ENCODE measurements around the gene POMGNT2.
"Not testable (repeated sequence)": the region's sequence is repeated elsewhere in the genome, so short reads cannot be mapped to it uniquely, and the experiment has no call there.

The POMGNT2 gene

GRCh38 chr3:43055806-43056770 lies 49.8 kb downstream of the POMGNT2 start:
- Histone ChIP-seq H3K36me3 (ENCODE audit: control insufficient read depth in 1 of 2, insufficient read depth in 2 of 2, low read length in 2 of 2) (peaks cover 0 to 10% of the 10 kb centered on the region in 2 donors), H3K27ac (ENCODE audit: low read length) (no peak overlapping the region), H3K4me3 (ENCODE audit: low read depth in 1 of 2, low read length in 2 of 2) (no peak overlapping the region), H3K4me1 (ENCODE audit: control insufficient read depth in 1 of 2, insufficient read depth in 2 of 2, low read length in 2 of 2) (no peaks in the 10 kb centered on the region), H3K27me3 (ENCODE audit: low read depth, low read length) (no peaks in the 10 kb centered on the region), H3K9me3 (ENCODE audit: control insufficient read depth in 1 of 2, low read length in 2 of 2) (peaks cover 0 to 4% of the 10 kb centered on the region in 2 donors)

- Histone ChIP-seq H3K27me3 (ENCODE audit: low read depth, low read length) (no peaks in the 10 kb centered on the region), H3K27ac (ENCODE audit: low read length) (no peak overlapping the region), H3K4me1 (ENCODE audit: control insufficient read depth in 1 of 2, insufficient read depth in 2 of 2, low read length in 2 of 2) (no peaks in the 10 kb centered on the region), H3K36me3 (ENCODE audit: control insufficient read depth in 1 of 2, insufficient read depth in 2 of 2, low read length in 2 of 2) (peaks cover 0 to 9% of the 10 kb centered on the region in 2 donors), H3K9me3 (ENCODE audit: control insufficient read depth in 1 of 2, low read length in 2 of 2) (peaks cover 0 to 4% of the 10 kb centered on the region in 2 donors), H3K4me3 (ENCODE audit: low read depth in 1 of 2, low read length in 2 of 2) (no peak overlapping the region)
These were observed 50.5 kb downstream of the POMGNT2 start for GRCh38 chr3:43055393-43055792.

GRCh38 chr3:43054754-43055153 lies 51.1 kb downstream of the POMGNT2 start:
- Histone ChIP-seq H3K9me3 (ENCODE audit: control insufficient read depth in 1 of 2, low read length in 2 of 2) (peaks cover 0 to 8% of the 10 kb centered on the region in 2 donors), H3K27ac (ENCODE audit: low read length) (no peak overlapping the region), H3K4me3 (ENCODE audit: low read depth in 1 of 2, low read length in 2 of 2) (no peak overlapping the region), H3K4me1 (ENCODE audit: control insufficient read depth in 1 of 2, insufficient read depth in 2 of 2, low read length in 2 of 2) (no peaks in the 10 kb centered on the region), H3K36me3 (ENCODE audit: control insufficient read depth in 1 of 2, insufficient read depth in 2 of 2, low read length in 2 of 2) (peaks cover 0 to 4% of the 10 kb centered on the region in 2 donors), H3K27me3 (ENCODE audit: low read depth, low read length) (no peaks in the 10 kb centered on the region)

- Histone ChIP-seq H3K4me3 (ENCODE audit: low read depth in 1 of 2, low read length in 2 of 2) (no peak overlapping the region), H3K27ac (ENCODE audit: low read length) (no peak overlapping the region), H3K36me3 (ENCODE audit: control insufficient read depth in 1 of 2, insufficient read depth in 2 of 2, low read length in 2 of 2) (peaks cover 0 to 4% of the 10 kb centered on the region in 2 donors), H3K9me3 (ENCODE audit: control insufficient read depth in 1 of 2, low read length in 2 of 2) (peaks cover 0 to 19% of the 10 kb centered on the region in 2 donors), H3K4me1 (ENCODE audit: control insufficient read depth in 1 of 2, insufficient read depth in 2 of 2, low read length in 2 of 2) (no peaks in the 10 kb centered on the region), H3K27me3 (ENCODE audit: low read depth, low read length) (no peaks in the 10 kb centered on the region)
These were observed 52.6 kb downstream of the POMGNT2 start for GRCh38 chr3:43053291-43053690.

- Histone ChIP-seq H3K4me3 (ENCODE audit: low read depth in 1 of 2, low read length in 2 of 2) (no peak overlapping the region), H3K4me1 (ENCODE audit: control insufficient read depth in 1 of 2, insufficient read depth in 2 of 2, low read length in 2 of 2) (no peaks in the 10 kb centered on the region), H3K27ac (ENCODE audit: low read length) (no peak overlapping the region), H3K36me3 (ENCODE audit: control insufficient read depth in 1 of 2, insufficient read depth in 2 of 2, low read length in 2 of 2) (no peaks in the 10 kb centered on the region), H3K9me3 (ENCODE audit: control insufficient read depth in 1 of 2, low read length in 2 of 2) (peaks cover 0 to 41% of the 10 kb centered on the region in 2 donors), H3K27me3 (ENCODE audit: low read depth, low read length) (no peaks in the 10 kb centered on the region)
These were observed 57.4 kb downstream of the POMGNT2 start for GRCh38 chr3:43048470-43048869.

- H3K4me3 ChIP-seq (ENCODE audit: low read depth in 1 of 2, low read length in 2 of 2): no peak overlapping the region
- peaks cover 0 to 41% of the 10 kb centered on the region in 2 donors for H3K9me3 ChIP-seq (ENCODE audit: control insufficient read depth in 1 of 2, low read length in 2 of 2)
- no peak overlapping the region for H3K27ac ChIP-seq (ENCODE audit: low read length)
- H3K36me3 ChIP-seq (ENCODE audit: control insufficient read depth in 1 of 2, insufficient read depth in 2 of 2, low read length in 2 of 2): no peaks in the 10 kb centered on the region
- H3K4me1 ChIP-seq (ENCODE audit: control insufficient read depth in 1 of 2, insufficient read depth in 2 of 2, low read length in 2 of 2): no peaks in the 10 kb centered on the region
- H3K27me3 ChIP-seq (ENCODE audit: low read depth, low read length): no peaks in the 10 kb centered on the region
These were observed 59.3 kb downstream of the POMGNT2 start for GRCh38 chr3:43046583-43046982.

GRCh38 chr3:43045079-43045478 lies 60.8 kb downstream of the POMGNT2 start:
- not testable (repeated sequence) for H3K36me3 ChIP-seq (ENCODE audit: control insufficient read depth in 1 of 2, insufficient read depth in 2 of 2, low read length in 2 of 2); H3K4me1 ChIP-seq (ENCODE audit: control insufficient read depth in 1 of 2, insufficient read depth in 2 of 2, low read length in 2 of 2); H3K27me3 ChIP-seq (ENCODE audit: low read depth, low read length); H3K27ac ChIP-seq (ENCODE audit: low read length)
- H3K4me3 ChIP-seq (ENCODE audit: low read depth in 1 of 2, low read length in 2 of 2): peak overlapping the region in 1 of 2 donors; percentile 8
- H3K9me3 ChIP-seq (ENCODE audit: control insufficient read depth in 1 of 2, low read length in 2 of 2): peaks cover 0 to 40% of the 10 kb centered on the region in 2 donors

DNA sequence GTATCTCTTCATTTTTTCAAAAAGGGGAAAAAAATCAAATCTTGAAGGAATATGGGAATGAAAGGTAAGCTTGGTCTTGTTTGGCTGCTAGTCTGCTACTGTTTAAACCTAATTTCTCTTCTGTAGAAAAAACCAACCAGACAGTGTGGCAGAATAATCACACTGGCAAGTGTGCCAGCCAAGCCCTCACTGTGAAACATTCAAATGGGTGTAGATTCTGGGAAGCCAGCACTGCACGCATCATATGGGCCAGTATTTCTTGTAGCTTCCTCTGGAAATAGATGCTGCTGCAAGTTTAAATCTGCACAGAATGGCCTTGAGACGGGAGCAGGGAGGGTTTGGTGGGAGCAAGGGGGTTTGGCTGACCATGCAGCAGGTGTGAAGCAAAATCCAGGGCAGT lies 62.1 kb downstream of the POMGNT2 start:
- H3K4me3 ChIP-seq (ENCODE audit: low read depth in 1 of 2, low read length in 2 of 2): peak overlapping the region in 1 of 2 donors; percentile 3
- no peaks in the 10 kb centered on the region for H3K4me1 ChIP-seq (ENCODE audit: control insufficient read depth in 1 of 2, insufficient read depth in 2 of 2, low read length in 2 of 2)
- no peak overlapping the region for H3K27ac ChIP-seq (ENCODE audit: low read length)
- H3K27me3 ChIP-seq (ENCODE audit: low read depth, low read length): no peaks in the 10 kb centered on the region
- peaks cover 0 to 27% of the 10 kb centered on the region in 2 donors for H3K9me3 ChIP-seq (ENCODE audit: control insufficient read depth in 1 of 2, low read length in 2 of 2)
- H3K36me3 ChIP-seq (ENCODE audit: control insufficient read depth in 1 of 2, insufficient read depth in 2 of 2, low read length in 2 of 2): no peaks in the 10 kb centered on the region

GRCh38 chr3:43043071-43043766 lies 62.7 kb downstream of the POMGNT2 start:
- Histone ChIP-seq H3K9me3 (ENCODE audit: control insufficient read depth in 1 of 2, low read length in 2 of 2) (peaks cover 0 to 22% of the 10 kb centered on the region in 2 donors), H3K4me3 (ENCODE audit: low read depth in 1 of 2, low read length in 2 of 2) (no peak overlapping the region), H3K4me1 (ENCODE audit: control insufficient read depth in 1 of 2, insufficient read depth in 2 of 2, low read length in 2 of 2) (no peaks in the 10 kb centered on the region), H3K27ac (ENCODE audit: low read length) (no peak overlapping the region), H3K36me3 (ENCODE audit: control insufficient read depth in 1 of 2, insufficient read depth in 2 of 2, low read length in 2 of 2) (no peaks in the 10 kb centered on the region), H3K27me3 (ENCODE audit: low read depth, low read length) (no peaks in the 10 kb centered on the region)

GRCh38 chr3:43041517-43041916 lies 64.4 kb downstream of the POMGNT2 start:
- Histone ChIP-seq H3K9me3 (ENCODE audit: control insufficient read depth in 1 of 2, low read length in 2 of 2) (peaks cover 0 to 17% of the 10 kb centered on the region in 2 donors), H3K4me3 (ENCODE audit: low read depth in 1 of 2, low read length in 2 of 2) (no peak overlapping the region), H3K27ac (ENCODE audit: low read length) (no peak overlapping the region), H3K4me1 (ENCODE audit: control insufficient read depth in 1 of 2, insufficient read depth in 2 of 2, low read length in 2 of 2) (no peaks in the 10 kb centered on the region), H3K27me3 (ENCODE audit: low read depth, low read length) (no peaks in the 10 kb centered on the region), H3K36me3 (ENCODE audit: control insufficient read depth in 1 of 2, insufficient read depth in 2 of 2, low read length in 2 of 2) (no peaks in the 10 kb centered on the region)

DNA sequence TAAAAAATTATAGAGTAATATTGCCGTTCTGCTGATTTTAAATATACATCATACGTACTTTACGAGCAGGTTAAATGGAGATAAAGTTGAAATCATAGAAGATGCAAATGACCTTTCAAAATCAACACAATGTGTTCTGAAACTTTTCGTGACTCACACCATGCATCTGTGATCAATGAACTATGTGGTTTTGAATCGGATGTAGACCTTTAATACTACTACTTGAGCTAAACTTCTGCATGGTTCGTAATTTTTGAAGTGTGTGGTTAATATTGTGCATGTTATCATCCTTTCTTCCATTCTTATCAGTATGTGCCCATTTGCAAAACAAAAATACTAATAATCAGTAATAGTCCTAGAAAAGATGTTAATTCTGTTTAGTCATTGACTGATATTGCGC lies 67.9 kb downstream of the POMGNT2 start:
- Histone ChIP-seq H3K4me3 (ENCODE audit: low read depth in 1 of 2, low read length in 2 of 2) (no peak overlapping the region), H3K27ac (ENCODE audit: low read length) (no peak overlapping the region), H3K9me3 (ENCODE audit: control insufficient read depth in 1 of 2, low read length in 2 of 2) (no peaks in the 10 kb centered on the region), H3K36me3 (ENCODE audit: control insufficient read depth in 1 of 2, insufficient read depth in 2 of 2, low read length in 2 of 2) (peaks cover 0 to 1% of the 10 kb centered on the region in 2 donors), H3K27me3 (ENCODE audit: low read depth, low read length) (no peaks in the 10 kb centered on the region), H3K4me1 (ENCODE audit: control insufficient read depth in 1 of 2, insufficient read depth in 2 of 2, low read length in 2 of 2) (no peaks in the 10 kb centered on the region)

All from muscle layer of duodenum (tissue), 2 donors.